Kidney capillary endothelial cell (primary cell): ENCODE measurements around the gene AMPD1.

Source experiments
- DNase-seq: peaks from one replicate; pipeline ENCODE4 v3.0.0-alpha.2; 2018; ENCODE audit warnings: low spot score

The AMPD1 gene

GRCh38 chr1:114696810-114697209, 1.5 kb upstream of the AMPD1 start:
- no peak for DNase-seq

GRCh38 chr1:114694540-114695310, 621 bp downstream of the AMPD1 start:
- DNase-seq = no peak

GRCh38 chr1:114692947-114693346, 2.4 kb downstream of the AMPD1 start:
- DNase-seq = no peak

- no peak for DNase-seq
Measured at GRCh38 chr1:114691061-114691460, 4.3 kb downstream of the AMPD1 start.

- DNase-seq = no peak
Measured at GRCh38 chr1:114690148-114690547, 5.2 kb downstream of the AMPD1 start.

GRCh38 chr1:114688526-114688925, 6.8 kb downstream of the AMPD1 start:
- DNase-seq = no peak

- no peak for DNase-seq
Measured at GRCh38 chr1:114685851-114686250, 9.5 kb downstream of the AMPD1 start.

- DNase-seq = no peak
Measured at GRCh38 chr1:114677691-114678090, 17.7 kb downstream of the AMPD1 start.

GRCh38 chr1:114676115-114676514, 19.2 kb downstream of the AMPD1 start:
- DNase-seq = no peak

GRCh38 chr1:114671939-114672275, 23.4 kb downstream of the AMPD1 start:
- no peak for DNase-seq

- DNase-seq = peak; percentile 37
Measured at GRCh38 chr1:114671011-114671938, 24.1 kb downstream of the AMPD1 start.

GRCh38 chr1:114670083-114671010, 25.0 kb downstream of the AMPD1 start:
- DNase-seq = peak; percentile 89

GRCh38 chr1:114669562-114670082, 25.7 kb downstream of the AMPD1 start, which contains the start of gene DENND2C:
DENND2C (minus strand) TSS chr1:114670049; CDS start chr1:114625984, 44,065 bp downstream.
- DNase-seq = peak; percentile 38

GRCh38 chr1:114668784-114669561, 26.4 kb downstream of the AMPD1 start:
- DNase-seq = no peak

GRCh38 chr1:114668373-114668772, 27.0 kb downstream of the AMPD1 start:
- DNase-seq = no peak

- no peak for DNase-seq
Measured at GRCh38 chr1:114666954-114667353, 28.4 kb downstream of the AMPD1 start.

GRCh38 chr1:114660238-114660637, 35.1 kb downstream of the AMPD1 start:
- DNase-seq = no peak

- DNase-seq = no peak
Measured at GRCh38 chr1:114651893-114652292, 43.5 kb downstream of the AMPD1 start.

- DNase-seq = no peak
Measured at GRCh38 chr1:114648503-114648902, 46.8 kb downstream of the AMPD1 start.

GRCh38 chr1:114641377-114641776, 54.0 kb downstream of the AMPD1 start:
- DNase-seq = no peak

- no peak for DNase-seq
Measured at GRCh38 chr1:114638910-114639309, 56.4 kb downstream of the AMPD1 start.
